Hematopoietic multipotent progenitor cell treated with erythropoietin and hydrocortisone succinate and interleukin-3 and kit ligand, for 6 days (in vitro differentiated cells): Measurements from ENCODE around the gene TMEM117.
A peak's percentile ranks its signal among the peaks of the same experiment; 100 is the strongest.

Source experiments
- DNase-seq: peaks from one replicate; pipeline ENCODE4 v3.0.0-alpha.2; 2015

Gene TMEM117

GRCh38 chr12:44389038-44389437, 553.2 kb downstream of the TMEM117 start:
- DNase-seq = no peak

- no peak for DNase-seq
These were observed 554.0 kb downstream of the TMEM117 start for GRCh38 chr12:44389896-44390295.

GRCh38 chr12:44397631-44398030, 561.8 kb downstream of the TMEM117 start:
- no peak for DNase-seq

- DNase-seq = peak; percentile 36
These were observed 567.3 kb downstream of the TMEM117 start for GRCh38 chr12:44403185-44403584.

- DNase-seq = no peak
These were observed 569.4 kb downstream of the TMEM117 start for GRCh38 chr12:44405297-44405696.

GRCh38 chr12:44422559-44422958, 586.7 kb downstream of the TMEM117 start:
- no peak for DNase-seq

GRCh38 chr12:44428825-44429224, 592.9 kb downstream of the TMEM117 start:
- DNase-seq = no peak

GRCh38 chr12:44431647-44432343, 595.9 kb downstream of the TMEM117 start:
- DNase-seq = no peak

- no peak for DNase-seq
These were observed 597.8 kb downstream of the TMEM117 start for GRCh38 chr12:44433659-44434058.

- DNase-seq = no peak
These were observed 600.9 kb downstream of the TMEM117 start for GRCh38 chr12:44436756-44437155.
